Kidney (tissue), 14 donors: Measurements from ENCODE around the gene HRAS. TPM values are rescaled to one million over a fixed set of nuclear protein-coding genes. Genes with fewer than 3 reads are reported as not detected.

Source experiments
- DNase-seq, 5 donors: peaks; one replicate each; pipeline ENCODE4 v3.0.0-alpha.2; 2013 to 2020
- FAIRE-seq: peaks from 2 replicates; lab custom pipeline; 2012; peaks lifted over from hg19 to GRCh38; lab: Jason Lieb, UNC
- H3K27ac ChIP-seq, 2 donors: one replicate each; pipeline ENCODE4 v1.7.0; 2013; ENCODE audit warnings: low read depth in 2 of 2, low read length in 2 of 2, inconsistent platforms in 1 of 2
- H3K27me3 ChIP-seq: one replicate; pipeline ENCODE4 v1.7.1; 2013; ENCODE audit warnings: low read length, inconsistent platforms; ENCODE audit not compliant: control insufficient read depth, insufficient read depth
- H3K36me3 ChIP-seq, 3 donors: one replicate each; pipeline versions ENCODE4 v1.7.0 to v1.7.1; 2013; ENCODE audit warnings: low read length in 3 of 3, control low read depth in 1 of 3, inconsistent platforms in 1 of 3; ENCODE audit not compliant: insufficient read depth in 3 of 3, control insufficient read depth in 2 of 3
- H3K4me1 ChIP-seq, 3 donors: one replicate each; pipeline versions ENCODE4 v1.7.0 to v1.7.1; 2013; ENCODE audit warnings: low read length in 3 of 3, inconsistent platforms in 1 of 3, low read depth in 1 of 3; ENCODE audit not compliant: control insufficient read depth in 2 of 3, insufficient read depth in 2 of 3
- H3K4me3 ChIP-seq, 3 donors: one replicate each; pipeline versions ENCODE4 v1.7.0 to v1.8.1; 2013; ENCODE audit warnings: low read length in 3 of 3, control low read depth in 1 of 3, inconsistent platforms in 1 of 3
- H3K9ac ChIP-seq, 3 donors: one replicate each; pipeline versions ENCODE4 v1.7.0 to v1.7.1; 2013; ENCODE audit warnings: low read length in 3 of 3, control low read depth in 1 of 3, inconsistent platforms in 1 of 3
- H3K9me3 ChIP-seq, 3 donors: one replicate each; pipeline versions ENCODE4 v1.7.0 to v1.7.1; 2013; ENCODE audit warnings: low read length in 3 of 3, control low read depth in 1 of 3, inconsistent platforms in 1 of 3; ENCODE audit not compliant: control insufficient read depth in 2 of 3, insufficient read depth in 1 of 3
- intact Hi-C: fragments of 100-400 bp; cut with DNase I; formaldehyde crosslinking; loops from one replicate; pipeline ENCODE4 v1.11.1; 2022
- polyA plus RNA-seq: library from polyadenylated mRNA; stranded (reverse); fragments of 350-450 nt; fragmentation: Illumina TruSeq; extraction: RNeasy Lipid Tissue Mini Kit (QIAGEN cat#74804); gene quantifications from one replicate; pipeline ENCODE4 v1.2.3, GENCODE V29; 2014; ENCODE audit warnings: low read depth, low replicate concordance; ENCODE audit not compliant: insufficient read depth
- total RNA-seq: library from RNA; stranded (reverse); fragmentation: NEBNext Ultra II Directional; extraction: Animal tissue kit (Norgen Biotek cat#: 25700); gene quantifications from one replicate; pipeline ENCODE4 v1.2.1, GENCODE V29; 2021
- TF ChIP-seq, protein P1 (sequence below): IDR thresholded peaks from 3 replicates; pipeline ENCODE4 v1.5.1; 2012; ENCODE audit warnings: mild to moderate bottlenecking, moderate library complexity, borderline replicate concordance; ENCODE audit not compliant: insufficient read depth; ENCODE audit errors: extremely low read depth
- donor health status: control.
- donor health status: control.
- donor health status: control.
- donor health status: control.
- donor health status: control.
- donor health status: DM: yes; HTN: yes; CAD: no.
- donor health status: Normal renal cell carcinoma (clear cell type).

HRAS gene
- total and polyA plus RNA-seq, 2 donors from 2014 or later = 66.1 to 100 TPM

DNA sequence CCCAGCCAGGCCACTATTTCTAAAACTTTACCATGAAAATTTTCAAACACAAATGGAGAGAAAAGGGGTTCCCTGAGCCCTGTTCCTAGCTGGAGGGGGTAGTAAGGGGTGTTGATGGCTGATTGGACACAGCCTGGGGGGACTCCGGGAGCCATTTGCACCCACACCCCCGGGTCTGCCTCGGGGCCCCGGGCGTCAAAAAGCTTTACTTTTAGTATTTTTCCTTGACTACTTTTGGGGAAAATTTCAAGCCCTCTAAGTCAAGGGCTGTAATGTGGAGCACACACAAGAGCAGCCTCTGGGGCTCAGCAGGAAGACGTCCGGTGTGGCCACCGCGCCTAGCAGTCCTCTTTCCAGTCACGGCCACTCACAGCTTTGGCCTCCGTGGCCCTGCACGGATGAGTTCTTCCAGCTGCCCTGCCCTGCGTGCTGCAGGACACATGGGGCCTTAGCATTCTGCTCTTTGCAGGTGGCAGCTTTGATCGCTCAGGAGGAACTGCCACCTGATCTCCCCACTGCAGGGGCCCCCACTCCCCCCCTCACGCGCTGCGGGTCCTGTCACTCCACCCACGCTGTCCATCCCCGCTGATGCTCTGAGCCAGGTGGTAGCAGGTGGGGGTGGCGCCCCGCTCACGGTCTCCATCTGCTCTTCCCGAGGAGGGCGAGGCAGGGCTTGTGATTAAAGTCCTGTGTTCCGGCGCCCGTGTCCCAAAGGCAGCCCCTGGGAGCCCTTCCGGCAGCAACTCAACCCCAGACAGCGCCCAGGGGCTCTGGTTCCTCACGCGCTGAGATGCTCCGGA, 42.7 kb downstream of the HRAS start:
- Histone ChIP-seq H3K9me3 (no peaks in the 10 kb centered on the region), H3K4me3 (no peak overlapping the region), H3K36me3 (peaks cover 8 to 16% (median 14%) of the 10 kb centered on the region in 3 donors), H3K9ac (no peak overlapping the region), H3K4me1 (no peaks in the 10 kb centered on the region), H3K27me3 (no peaks in the 10 kb centered on the region), H3K27ac (no peak overlapping the region)
- DNase-seq (peak; percentile 78 to 86 (median 79)), FAIRE-seq (no peak)
- intact Hi-C loops = no loop called here
- TF ChIP-seq, protein P1, sequence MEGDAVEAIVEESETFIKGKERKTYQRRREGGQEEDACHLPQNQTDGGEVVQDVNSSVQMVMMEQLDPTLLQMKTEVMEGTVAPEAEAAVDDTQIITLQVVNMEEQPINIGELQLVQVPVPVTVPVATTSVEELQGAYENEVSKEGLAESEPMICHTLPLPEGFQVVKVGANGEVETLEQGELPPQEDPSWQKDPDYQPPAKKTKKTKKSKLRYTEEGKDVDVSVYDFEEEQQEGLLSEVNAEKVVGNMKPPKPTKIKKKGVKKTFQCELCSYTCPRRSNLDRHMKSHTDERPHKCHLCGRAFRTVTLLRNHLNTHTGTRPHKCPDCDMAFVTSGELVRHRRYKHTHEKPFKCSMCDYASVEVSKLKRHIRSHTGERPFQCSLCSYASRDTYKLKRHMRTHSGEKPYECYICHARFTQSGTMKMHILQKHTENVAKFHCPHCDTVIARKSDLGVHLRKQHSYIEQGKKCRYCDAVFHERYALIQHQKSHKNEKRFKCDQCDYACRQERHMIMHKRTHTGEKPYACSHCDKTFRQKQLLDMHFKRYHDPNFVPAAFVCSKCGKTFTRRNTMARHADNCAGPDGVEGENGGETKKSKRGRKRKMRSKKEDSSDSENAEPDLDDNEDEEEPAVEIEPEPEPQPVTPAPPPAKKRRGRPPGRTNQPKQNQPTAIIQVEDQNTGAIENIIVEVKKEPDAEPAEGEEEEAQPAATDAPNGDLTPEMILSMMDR = no peak

DNA sequence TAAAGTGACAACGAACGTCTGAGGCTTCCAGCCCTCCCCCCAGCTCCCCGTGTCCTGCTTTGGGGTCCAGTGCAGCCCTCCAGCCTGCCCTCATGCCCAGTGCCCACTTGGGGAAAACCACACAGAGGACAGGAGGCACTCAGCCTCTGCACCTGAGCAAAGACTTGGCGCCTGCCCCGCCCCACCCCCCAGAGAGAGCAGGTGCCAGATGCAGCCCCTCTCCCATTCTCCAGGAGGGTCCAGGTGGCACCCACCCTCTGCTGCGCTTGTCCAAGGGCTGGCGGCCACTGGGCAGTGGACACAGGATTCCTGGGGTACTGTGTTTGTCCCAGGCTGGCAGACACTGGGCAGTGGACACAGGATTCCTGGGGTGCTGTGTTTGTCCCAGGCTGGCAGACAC, 44.0 kb downstream of the HRAS start:
- H3K27me3 ChIP-seq = no peaks in the 10 kb centered on the region
- H3K36me3 ChIP-seq = peaks cover 0 to 11% (median 4%) of the 10 kb centered on the region in 3 donors
- no peaks in the 10 kb centered on the region for H3K9me3 ChIP-seq
- no peaks in the 10 kb centered on the region for H3K4me1 ChIP-seq
- intact Hi-C loops = no loop called here
- H3K4me3 ChIP-seq = no peak overlapping the region
- H3K27ac ChIP-seq = no peak overlapping the region
- no peak for DNase-seq
- no peak for FAIRE-seq
- TF ChIP-seq, protein P1 = no peak
- no peak overlapping the region for H3K9ac ChIP-seq

GRCh38 chr11:490930-491260, 44.5 kb downstream of the HRAS start:
- no peaks in the 10 kb centered on the region for H3K4me1 ChIP-seq
- intact Hi-C loops = no loop called here
- no peak for FAIRE-seq
- peaks cover 0 to 9% (median 4%) of the 10 kb centered on the region in 3 donors for H3K36me3 ChIP-seq
- peak in 2 of 5 donors; percentile 35 to 49 for DNase-seq
- no peaks in the 10 kb centered on the region for H3K9me3 ChIP-seq
- H3K4me3 ChIP-seq = no peak overlapping the region
- H3K27me3 ChIP-seq = no peaks in the 10 kb centered on the region
- H3K27ac ChIP-seq = no peak overlapping the region
- H3K9ac ChIP-seq = no peak overlapping the region
- TF ChIP-seq, protein P1 = no peak
